GM12874 (cell line): Measurements from ENCODE around the gene PAMR1.

ENCODE experiments used
- TF ChIP-seq, protein P1 (sequence below): IDR thresholded peaks from 2 replicates; pipeline ENCODE4 v1.5.1; 2011; ENCODE audit warnings: low read depth, mild to moderate bottlenecking, control low read depth, low read length, moderate library complexity; ENCODE audit not compliant: insufficient read depth

PAMR1 gene

DNA sequence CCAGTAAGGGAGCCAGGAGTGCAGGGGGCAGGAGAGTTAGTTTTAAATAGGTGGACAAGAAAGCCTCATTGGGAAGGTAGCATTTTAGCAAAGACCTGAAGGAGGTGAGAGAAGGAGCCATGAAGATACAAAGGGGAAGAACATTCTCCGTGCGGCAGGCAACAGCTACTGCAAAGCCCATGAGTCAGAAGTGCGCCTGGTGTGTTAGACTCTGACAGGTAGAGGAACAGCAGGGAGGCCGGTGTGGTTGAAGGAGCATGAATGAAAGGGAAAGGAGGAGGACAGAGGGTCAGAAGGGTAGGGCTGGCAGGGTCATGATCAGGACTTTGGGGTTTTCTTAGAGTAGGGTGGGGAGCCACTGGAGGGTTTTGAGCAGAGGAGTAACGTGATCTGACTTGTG lies 34.5 kb upstream of the PAMR1 start:
- TF ChIP-seq, protein P1, sequence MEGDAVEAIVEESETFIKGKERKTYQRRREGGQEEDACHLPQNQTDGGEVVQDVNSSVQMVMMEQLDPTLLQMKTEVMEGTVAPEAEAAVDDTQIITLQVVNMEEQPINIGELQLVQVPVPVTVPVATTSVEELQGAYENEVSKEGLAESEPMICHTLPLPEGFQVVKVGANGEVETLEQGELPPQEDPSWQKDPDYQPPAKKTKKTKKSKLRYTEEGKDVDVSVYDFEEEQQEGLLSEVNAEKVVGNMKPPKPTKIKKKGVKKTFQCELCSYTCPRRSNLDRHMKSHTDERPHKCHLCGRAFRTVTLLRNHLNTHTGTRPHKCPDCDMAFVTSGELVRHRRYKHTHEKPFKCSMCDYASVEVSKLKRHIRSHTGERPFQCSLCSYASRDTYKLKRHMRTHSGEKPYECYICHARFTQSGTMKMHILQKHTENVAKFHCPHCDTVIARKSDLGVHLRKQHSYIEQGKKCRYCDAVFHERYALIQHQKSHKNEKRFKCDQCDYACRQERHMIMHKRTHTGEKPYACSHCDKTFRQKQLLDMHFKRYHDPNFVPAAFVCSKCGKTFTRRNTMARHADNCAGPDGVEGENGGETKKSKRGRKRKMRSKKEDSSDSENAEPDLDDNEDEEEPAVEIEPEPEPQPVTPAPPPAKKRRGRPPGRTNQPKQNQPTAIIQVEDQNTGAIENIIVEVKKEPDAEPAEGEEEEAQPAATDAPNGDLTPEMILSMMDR = no peak

DNA sequence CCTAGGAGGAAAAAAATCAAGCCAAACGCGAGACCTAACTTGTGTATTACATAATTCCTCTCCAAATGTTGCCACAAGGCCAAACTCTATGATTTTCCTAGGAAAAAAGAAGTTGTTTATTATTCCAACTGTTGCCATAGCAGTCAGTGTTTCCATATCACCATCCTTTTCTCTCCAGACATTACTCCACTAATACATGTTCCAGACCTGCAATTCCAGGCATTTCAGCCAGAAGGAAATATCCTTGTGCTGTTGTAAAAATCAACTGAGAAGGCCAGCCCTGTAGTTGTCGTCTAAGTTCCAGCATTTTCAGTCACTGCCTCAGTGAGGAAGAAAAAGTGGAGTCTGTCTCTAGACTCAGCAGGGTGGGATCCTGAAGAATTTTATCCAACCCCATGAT lies 33.1 kb upstream of the PAMR1 start:
- TF ChIP-seq, protein P1 = no peak

DNA sequence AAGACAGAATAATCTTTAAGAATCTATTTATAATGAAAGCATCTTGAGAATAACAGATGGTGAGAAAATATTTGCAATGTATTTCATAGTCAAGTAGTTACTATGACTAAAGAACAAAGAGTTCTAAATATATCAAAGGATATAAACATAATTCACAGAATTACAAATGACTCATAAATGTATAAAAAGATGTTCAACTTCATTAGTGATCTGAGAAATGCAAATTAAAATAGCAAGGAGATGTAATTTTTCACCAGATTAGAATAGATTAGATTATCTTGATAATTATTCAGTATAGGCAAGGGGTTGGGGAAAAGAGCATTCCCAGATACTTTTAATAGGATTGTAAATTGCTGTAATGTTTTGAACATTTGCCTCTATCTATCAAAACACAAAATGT lies 30.1 kb upstream of the PAMR1 start:
- TF ChIP-seq, protein P1 = no peak

DNA sequence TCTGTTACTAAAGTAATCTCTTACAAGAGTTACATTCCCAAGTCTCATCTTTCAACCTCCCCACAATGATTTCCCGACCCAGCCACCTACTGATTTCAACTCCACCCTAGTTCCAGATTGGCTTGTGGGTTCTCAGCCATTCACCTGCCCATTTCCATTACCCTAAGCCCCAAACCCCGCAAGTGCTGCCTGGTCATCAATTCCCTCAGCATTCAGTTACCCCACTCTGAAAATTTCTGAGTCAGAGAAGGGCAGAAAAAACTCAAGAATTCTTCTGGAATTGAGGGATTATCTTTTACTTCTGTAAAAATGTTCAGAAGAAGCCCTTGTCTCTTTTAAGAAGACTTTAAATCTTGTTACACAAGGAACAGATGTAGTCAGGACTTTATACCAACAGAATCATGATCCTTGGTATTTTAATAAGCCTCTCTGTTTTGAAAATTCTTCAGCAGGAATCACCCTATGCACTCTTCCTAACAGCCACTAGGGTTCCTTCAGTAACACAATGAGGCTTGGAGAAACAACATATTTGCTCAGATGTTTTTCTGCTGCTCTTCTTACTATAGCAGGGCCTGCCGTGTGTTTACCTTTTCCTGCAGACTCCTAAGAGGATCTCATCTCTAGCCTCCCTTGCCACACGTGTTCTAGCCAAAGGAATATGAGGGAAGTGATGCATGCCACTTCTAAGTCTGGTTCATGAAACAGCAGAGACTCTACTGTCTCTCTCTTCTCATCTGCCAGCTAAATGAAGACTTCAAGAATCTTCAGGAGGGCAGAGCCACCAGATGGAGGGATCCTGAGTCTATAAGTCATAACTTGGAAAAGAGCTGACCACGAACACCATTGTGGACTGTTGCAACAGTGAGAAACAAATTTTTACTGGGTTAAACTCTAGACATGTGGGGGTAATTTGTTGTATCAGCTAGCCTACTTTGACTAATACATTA lies 29.3 kb upstream of the PAMR1 start:
- TF ChIP-seq, protein P1 = no peak; the same call in 1 of the 2 replicates

DNA sequence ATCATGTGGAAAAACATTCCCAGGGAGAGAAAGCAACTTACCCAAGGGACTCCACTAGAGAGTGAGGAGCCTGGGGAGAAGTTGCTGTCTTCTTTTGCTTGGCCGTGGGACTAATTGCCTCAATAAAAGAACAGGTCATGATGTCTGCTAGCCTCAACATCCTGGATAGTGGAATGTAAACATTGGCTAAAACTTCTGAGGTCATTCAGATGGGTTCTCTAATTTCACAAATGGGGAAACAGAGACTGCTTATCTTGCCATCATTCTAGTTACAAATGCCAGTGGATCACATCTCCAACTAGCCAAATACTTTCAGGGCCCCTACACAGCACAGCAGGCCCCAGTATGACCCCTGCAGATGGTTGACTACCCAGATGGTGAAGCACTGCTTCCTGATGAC lies 28.4 kb upstream of the PAMR1 start:
- TF ChIP-seq, protein P1 = no peak

DNA sequence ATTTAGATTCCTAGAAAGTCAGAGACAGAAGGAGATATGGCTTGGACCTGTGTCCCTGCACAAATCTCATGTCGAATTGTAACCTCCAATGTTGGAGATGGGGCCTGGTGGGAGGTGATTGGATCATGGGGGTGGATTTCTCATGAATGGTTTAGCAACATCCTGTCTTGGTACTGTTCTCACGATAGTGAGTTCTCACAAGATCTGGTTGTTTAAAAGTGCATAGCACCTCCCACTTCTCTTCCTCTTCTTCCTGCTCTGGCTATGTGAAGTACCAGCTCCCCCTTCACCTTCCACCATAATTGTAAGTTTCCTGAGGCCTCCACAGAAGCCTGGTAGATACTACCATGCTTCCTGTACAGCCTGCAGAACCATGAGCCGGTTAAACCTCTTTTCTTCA lies 27.6 kb upstream of the PAMR1 start:
- TF ChIP-seq, protein P1 = no peak

DNA sequence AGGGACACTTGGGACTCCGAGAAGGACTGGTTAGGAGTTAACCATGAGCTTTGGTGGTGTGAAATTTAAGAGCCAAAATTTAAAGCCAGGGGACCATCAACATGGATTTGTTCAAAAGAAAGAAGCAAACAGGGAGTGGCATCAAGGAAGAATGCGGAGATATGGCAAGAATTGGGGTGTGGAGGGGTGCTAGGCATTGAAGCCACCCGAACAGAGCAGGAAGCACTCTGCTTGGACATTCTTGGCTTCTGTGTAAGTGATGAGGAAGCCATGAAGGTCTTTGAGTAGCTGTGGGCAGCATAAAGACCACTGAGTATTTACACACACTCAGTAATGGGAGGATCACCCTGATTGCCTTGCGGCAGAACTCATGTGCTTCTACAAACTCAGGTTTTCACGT lies 27.2 kb upstream of the PAMR1 start:
- TF ChIP-seq, protein P1 = no peak
